ENCODE data around the gene GTF3C5. TPM values are rescaled to one million over a fixed set of nuclear protein-coding genes. Genes with fewer than 3 reads are reported as not detected.

The GTF3C5 gene
- total and polyA plus RNA-seq, 2 of the 4 experiments (the other 2 are of a cell fraction) = 49.1 to 52.3 TPM

DNA sequence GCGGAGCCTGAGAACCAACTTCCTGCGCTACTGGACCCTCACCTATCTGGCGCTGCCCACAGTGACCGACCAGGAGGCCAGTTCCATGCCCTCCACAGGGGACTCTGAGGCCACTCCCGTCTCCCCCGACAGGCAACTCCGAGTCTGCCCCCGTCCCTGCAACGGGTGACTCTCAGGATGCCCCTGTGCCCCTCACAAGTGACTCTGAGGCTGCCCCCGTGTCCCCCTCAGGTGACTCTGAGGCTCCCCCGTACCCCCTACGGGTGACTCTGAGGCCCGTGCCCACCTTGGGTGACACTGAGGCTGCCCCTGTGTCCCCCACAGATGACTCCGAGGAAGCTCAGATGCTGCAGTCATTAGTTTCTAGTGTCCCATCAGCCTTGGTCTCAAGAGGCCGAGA, 56.1 kb downstream of the GTF3C5 start:
- H2AK9ac ChIP-seq (replicated peaks; ENCODE audit: low read depth, low read length, poor library complexity) = no peak overlapping the region
- no peak overlapping the region for H3K27ac ChIP-seq (ENCODE audit: insufficient read depth, low read length)
- no peak overlapping the region for H3K18ac ChIP-seq (ENCODE audit: low read depth, low read length)
- no peak overlapping the region for H4K5ac ChIP-seq (ENCODE audit: low read depth, low read length)
- H2BK5ac ChIP-seq (ENCODE audit: low read depth, low read length, poor library complexity, severe bottlenecking) = no peak overlapping the region
- no peak overlapping the region for H2AK5ac ChIP-seq (ENCODE audit: low read depth, low read length)
- H3K4ac ChIP-seq (ENCODE audit: low read depth, low read length) = no peak overlapping the region
- no peak overlapping the region for H3K4me3 ChIP-seq (ENCODE audit: insufficient read depth, low read depth, low read length)
- H3K27me3 ChIP-seq (ENCODE audit: control insufficient read depth, insufficient read depth, low read length) = peaks cover 4% of the 10 kb centered on the region; the same call in 1 of the 2 replicates
- H3K23ac ChIP-seq (ENCODE audit: low read depth, low read length) = no peak overlapping the region
- intact Hi-C loops (cut with micrococcal nuclease) (no loop called here), in situ Hi-C loops (cut with MboI; ENCODE audit: low sequenced_read_pairs) (no loop called here), dilution Hi-C loops (cut with HindIII; ENCODE audit: low sequenced_read_pairs, unreplicated experiment) (no loop called here)
- ChIA-PET CTCF (interaction anchor here (0.6 kb wide), 1 partner anchor 12 kb away, joined by 3 read pairs; no protein-coding TSS in a partner anchor), POLR2A (ENCODE audit: unreplicated experiment) (no interaction called here)
- H4K91ac ChIP-seq (ENCODE audit: insufficient read depth, low read depth, low read length) = no peak overlapping the region
- H2BK15ac ChIP-seq (ENCODE audit: low read depth, low read length) = no peak overlapping the region
- no peak overlapping the region for H4K8ac ChIP-seq (ENCODE audit: low read depth in 2 of 2, low read length in 2 of 2)
- no peak overlapping the region for H2AFZ ChIP-seq (replicated peaks; ENCODE audit: low read length, poor library complexity)
- ATAC-seq (ENCODE audit: low read depth) (no peak), DNase-seq (no peak)
- no peaks in the 10 kb centered on the region for H3K9me1 ChIP-seq (ENCODE audit: insufficient read depth, low read length)
- no peaks in the 10 kb centered on the region for H3K4me1 ChIP-seq (ENCODE audit: control insufficient read depth, insufficient read depth, low read length)
- no peak overlapping the region for H3K14ac ChIP-seq (replicated peaks; ENCODE audit: low read depth, low read length)
- no TSS peak for BruUV-seq (replicated peaks)
- H4K20me1 ChIP-seq (ENCODE audit: insufficient read depth, low read length) = no peaks in the 10 kb centered on the region
- no peak overlapping the region for H2BK20ac ChIP-seq (ENCODE audit: low read depth, low read length)
- H3K79me1 ChIP-seq (ENCODE audit: low read depth in 1 of 2, low read length in 2 of 2) = no peaks in the 10 kb centered on the region
- no peak overlapping the region for H3K56ac ChIP-seq (ENCODE audit: extremely low read depth, insufficient read depth, low read length)
- H3K36me3 ChIP-seq (ENCODE audit: control insufficient read depth, insufficient read depth, low read length) = no peaks in the 10 kb centered on the region
- WGBS, 2 experiments (ENCODE audit: extremely low coverage in 2 of 2, insufficient read length in 1 of 2) = 67% methylated on average over 6 of the region's 15 CpGs; no CpG with 5 or more reads in 1 of the 2 experiments
- H3K9me3 ChIP-seq (ENCODE audit: control insufficient read depth, insufficient read depth, low read length) = no peaks in the 10 kb centered on the region
- no peak overlapping the region for H2BK120ac ChIP-seq (ENCODE audit: low read depth, low read length)
- TF ChIP-seq BHLHE40 (IDR thresholded peaks at IDR 0.05; ENCODE audit: low read depth, low read length) = no peak
- TF ChIP-seq MAFK (IDR thresholded peaks at IDR 0.05; ENCODE audit: low read depth, low read length) = no peak
- no peak for TF ChIP-seq RCOR1 (IDR thresholded peaks at IDR 0.05; ENCODE audit: insufficient replicate concordance, low read length)
- TF ChIP-seq MAZ (IDR thresholded peaks at IDR 0.05; ENCODE audit: borderline replicate concordance, low read depth, low read length) = no peak
- no peak for TF ChIP-seq CTCF (conservative IDR thresholded peaks at IDR 0.05; ENCODE audit: low read depth, low read length)
- no peak for TF ChIP-seq SMC3 (IDR thresholded peaks at IDR 0.05; ENCODE audit: low read depth, low read length)
- no peak for TF ChIP-seq RFX5 (IDR thresholded peaks at IDR 0.05; ENCODE audit: low read depth, low read length)
- TF ChIP-seq MXI1 (IDR thresholded peaks at IDR 0.05; ENCODE audit: borderline replicate concordance, low read depth, low read length) = no peak
- no peak for TF ChIP-seq RAD21 (IDR thresholded peaks at IDR 0.05; ENCODE audit: low read length)
- no peak for TF ChIP-seq NFE2L2 (IDR thresholded peaks at IDR 0.05; ENCODE audit: low read depth, low read length)
- TF ChIP-seq, protein P1, sequence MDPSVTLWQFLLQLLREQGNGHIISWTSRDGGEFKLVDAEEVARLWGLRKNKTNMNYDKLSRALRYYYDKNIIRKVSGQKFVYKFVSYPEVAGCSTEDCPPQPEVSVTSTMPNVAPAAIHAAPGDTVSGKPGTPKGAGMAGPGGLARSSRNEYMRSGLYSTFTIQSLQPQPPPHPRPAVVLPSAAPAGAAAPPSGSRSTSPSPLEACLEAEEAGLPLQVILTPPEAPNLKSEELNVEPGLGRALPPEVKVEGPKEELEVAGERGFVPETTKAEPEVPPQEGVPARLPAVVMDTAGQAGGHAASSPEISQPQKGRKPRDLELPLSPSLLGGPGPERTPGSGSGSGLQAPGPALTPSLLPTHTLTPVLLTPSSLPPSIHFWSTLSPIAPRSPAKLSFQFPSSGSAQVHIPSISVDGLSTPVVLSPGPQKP (IDR thresholded peaks at IDR 0.05; ENCODE audit: borderline replicate concordance, low read depth, low read length) = no peak
- TF ChIP-seq CEBPB (IDR thresholded peaks at IDR 0.05; ENCODE audit: low read depth, low read length) = no peak
- no peak for TF ChIP-seq POLR2A (IDR thresholded peaks at IDR 0.05; ENCODE audit: low read depth, low read length)
- TF ChIP-seq, protein P2, sequence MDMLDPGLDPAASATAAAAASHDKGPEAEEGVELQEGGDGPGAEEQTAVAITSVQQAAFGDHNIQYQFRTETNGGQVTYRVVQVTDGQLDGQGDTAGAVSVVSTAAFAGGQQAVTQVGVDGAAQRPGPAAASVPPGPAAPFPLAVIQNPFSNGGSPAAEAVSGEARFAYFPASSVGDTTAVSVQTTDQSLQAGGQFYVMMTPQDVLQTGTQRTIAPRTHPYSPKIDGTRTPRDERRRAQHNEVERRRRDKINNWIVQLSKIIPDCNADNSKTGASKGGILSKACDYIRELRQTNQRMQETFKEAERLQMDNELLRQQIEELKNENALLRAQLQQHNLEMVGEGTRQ (IDR thresholded peaks at IDR 0.05; ENCODE audit: low read depth, low read length) = no peak
- no peak for TF ChIP-seq CHD1 (IDR thresholded peaks at IDR 0.05; ENCODE audit: low read depth, low read length)
- no peak for TF ChIP-seq FOS (IDR thresholded peaks at IDR 0.05; ENCODE audit: low read depth, low read length)
- no peak overlapping the region for H3K9ac ChIP-seq (ENCODE audit: low read depth, low read length)
- H3K4me2 ChIP-seq (ENCODE audit: low read depth, low read length) = no peak overlapping the region
